GM19467 (cell line): Measurements from ENCODE around the gene TMEM132A.

Experiments used
- ATAC-seq: cut with Tn5 transposase; IDR thresholded peaks from one replicate; pipeline ENCODE4 v1.9.1; 2021; ENCODE audit warnings: mild to moderate bottlenecking, moderate library complexity; ENCODE audit not compliant: unreplicated experiment

The TMEM132A gene

DNA sequence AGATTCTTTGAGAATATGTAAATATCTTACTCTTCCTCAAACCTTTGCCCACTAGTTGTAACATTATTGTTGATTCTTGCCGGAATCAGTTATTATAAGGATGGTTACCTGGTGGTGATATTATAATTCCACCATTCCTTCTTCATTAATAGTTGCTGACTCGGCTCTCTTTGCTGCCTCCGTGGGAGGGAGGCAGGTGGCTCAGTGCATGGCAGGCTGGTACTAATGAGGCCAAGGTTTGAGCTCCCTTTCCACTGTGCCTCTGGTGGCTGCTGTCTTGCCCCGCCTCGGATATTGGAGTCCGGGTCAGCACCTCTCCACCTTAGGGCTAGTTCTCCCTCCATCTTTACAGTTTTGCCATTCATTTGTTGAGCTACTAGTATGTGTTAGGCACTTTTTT, 59.9 kb downstream of the TMEM132A start:
- ATAC-seq, result no peak

DNA sequence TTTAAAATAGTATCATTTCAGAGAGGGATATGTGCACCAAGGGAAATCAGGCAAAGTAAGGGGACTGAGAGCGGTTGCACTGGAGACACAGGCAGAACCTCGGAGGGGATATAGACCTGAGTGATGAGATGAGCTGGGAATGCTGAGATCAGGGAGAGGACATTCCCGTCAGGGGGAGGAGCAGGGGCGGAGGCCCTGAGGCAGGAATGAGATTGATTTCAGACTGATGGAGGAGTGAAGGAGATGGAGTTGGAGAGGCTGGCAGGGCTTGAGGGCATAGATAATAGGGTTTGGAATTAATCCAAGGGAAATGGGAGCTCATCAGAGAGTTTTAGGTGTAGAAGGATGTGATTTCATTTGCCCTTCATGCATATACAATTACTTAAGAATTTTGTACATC, 60.4 kb downstream of the TMEM132A start:
- no peak for ATAC-seq

DNA sequence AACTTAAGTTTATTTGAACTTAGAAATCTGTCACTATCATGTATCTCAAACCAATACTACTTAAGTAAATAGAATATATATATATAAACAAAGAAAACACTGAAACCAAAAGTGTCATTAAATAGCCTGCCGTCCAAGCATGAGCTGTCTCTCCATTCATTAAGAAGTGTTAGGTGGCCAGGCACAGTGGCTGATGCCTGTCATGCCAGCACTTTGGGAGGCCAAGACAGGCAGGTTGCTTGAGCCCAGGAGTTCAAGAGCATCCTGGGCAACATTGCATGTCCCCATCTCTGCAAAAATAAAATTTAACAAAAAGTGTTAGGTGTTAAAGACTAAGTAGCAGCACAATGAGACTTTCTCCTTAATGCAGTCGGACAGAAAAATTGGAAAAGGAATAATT, 61.2 kb downstream of the TMEM132A start:
- no peak for ATAC-seq

DNA sequence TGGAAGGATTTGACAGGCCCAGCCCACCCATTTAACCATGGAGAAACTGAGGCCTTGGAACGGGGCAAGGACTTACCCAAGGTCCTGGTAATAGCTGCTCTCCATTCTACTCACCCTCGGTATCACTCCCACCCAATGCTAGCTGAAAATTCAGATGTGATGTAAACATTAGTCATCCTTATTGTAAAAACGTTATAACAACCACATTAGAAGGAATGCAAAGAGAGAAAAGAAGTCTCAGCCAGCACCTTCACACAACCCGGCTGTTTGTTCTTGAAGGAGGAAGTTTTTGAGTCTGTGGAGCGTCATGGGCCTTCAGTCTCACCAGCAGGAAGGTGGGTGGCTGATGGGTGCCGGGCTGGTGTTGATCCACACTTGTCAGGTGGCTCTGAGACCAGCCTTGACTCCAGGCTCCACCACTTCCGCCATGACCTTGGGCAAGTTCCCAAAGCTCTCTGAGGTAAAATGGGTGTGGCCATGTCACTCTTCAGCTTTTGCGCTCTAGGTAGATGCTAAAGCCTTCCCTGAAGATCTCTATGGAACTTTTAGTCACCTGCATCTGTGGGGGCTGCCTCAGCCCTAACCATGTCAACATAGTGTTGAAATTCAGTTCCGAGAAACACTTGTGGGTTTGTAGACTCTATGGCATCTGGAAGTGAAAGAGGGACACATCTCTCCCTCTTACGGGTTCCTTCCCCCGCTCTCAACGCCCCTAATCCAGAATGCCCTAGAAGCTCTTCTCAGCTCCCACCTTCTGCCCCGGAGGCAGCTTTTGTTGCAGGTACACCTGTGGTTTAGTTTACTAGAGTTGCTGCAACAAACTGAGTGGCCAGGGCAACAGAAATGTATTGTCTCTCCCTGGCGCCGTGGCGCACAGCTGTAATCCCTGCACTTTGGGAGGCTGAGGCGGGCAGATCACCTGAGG, 62.0 kb downstream of the TMEM132A start:
- ATAC-seq, result no peak
